Measurements from ENCODE around the gene CELSR2.

Gene CELSR2

DNA sequence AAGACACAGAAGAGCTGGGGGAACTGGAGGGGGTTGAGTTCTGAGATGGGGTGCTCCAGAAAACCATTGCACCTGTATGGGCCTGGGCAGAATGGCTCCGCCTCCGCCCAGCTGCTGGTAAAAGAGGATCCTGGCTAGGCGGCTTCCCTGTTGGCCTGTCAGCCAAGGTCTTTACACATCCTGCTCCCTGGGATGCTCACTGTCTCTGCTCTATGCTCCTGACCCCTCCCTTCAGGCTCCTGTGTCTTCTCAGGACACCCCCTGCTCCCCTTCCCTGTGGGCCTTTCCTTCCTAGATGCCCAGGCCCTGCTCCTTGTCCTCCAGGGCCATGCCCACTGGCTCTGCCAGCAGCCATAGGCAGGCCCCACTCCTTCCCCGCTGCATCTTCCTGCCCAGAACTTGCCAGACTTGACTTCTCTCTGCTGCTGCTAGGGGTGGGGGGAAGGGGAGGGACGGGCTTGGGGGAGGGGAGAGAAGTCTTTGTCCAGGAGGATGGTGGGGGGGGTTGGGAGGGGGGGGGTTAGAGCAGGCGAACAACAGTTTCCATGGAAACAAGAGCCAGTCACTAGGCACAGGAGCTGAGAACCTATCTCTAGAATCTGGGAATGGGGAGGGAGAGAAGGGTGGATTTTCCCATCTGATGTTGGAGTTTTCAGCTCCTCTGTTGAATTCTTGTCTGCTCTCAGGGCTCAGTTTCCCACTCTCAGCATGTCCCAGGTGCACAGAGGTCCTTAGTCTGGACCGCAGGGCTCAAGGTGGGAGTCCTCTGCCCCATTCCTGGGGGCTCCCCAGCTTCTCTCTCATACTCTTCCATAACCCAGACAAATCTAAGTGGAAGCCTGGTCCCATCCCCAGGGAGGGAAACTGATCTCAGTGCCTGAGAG, 10.6 kb downstream of the CELSR2 start:
- H3K4me3 ChIP-seq (ENCODE audit: low read depth, low read length) = no peak overlapping the region
- TF ChIP-seq, protein P1, sequence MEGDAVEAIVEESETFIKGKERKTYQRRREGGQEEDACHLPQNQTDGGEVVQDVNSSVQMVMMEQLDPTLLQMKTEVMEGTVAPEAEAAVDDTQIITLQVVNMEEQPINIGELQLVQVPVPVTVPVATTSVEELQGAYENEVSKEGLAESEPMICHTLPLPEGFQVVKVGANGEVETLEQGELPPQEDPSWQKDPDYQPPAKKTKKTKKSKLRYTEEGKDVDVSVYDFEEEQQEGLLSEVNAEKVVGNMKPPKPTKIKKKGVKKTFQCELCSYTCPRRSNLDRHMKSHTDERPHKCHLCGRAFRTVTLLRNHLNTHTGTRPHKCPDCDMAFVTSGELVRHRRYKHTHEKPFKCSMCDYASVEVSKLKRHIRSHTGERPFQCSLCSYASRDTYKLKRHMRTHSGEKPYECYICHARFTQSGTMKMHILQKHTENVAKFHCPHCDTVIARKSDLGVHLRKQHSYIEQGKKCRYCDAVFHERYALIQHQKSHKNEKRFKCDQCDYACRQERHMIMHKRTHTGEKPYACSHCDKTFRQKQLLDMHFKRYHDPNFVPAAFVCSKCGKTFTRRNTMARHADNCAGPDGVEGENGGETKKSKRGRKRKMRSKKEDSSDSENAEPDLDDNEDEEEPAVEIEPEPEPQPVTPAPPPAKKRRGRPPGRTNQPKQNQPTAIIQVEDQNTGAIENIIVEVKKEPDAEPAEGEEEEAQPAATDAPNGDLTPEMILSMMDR (IDR thresholded peaks at IDR 0.05; ENCODE audit: borderline replicate concordance, insufficient read depth, low read depth, low read length) = no peak

DNA sequence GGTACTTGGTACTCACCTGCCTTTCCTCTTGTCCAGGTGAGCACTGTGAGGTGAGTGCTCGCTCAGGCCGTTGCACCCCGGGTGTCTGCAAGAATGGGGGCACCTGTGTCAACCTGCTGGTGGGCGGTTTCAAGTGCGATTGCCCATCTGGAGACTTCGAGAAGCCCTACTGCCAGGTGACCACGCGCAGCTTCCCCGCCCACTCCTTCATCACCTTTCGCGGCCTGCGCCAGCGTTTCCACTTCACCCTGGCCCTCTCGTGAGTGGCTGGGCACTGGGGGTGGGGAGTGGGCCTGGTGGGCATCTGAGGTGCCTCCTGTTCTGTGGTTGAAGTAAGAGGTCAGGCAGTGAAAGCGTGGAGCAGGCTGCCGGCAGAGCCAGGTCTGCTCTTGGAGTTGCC, 11.7 kb downstream of the CELSR2 start:
- TF ChIP-seq, protein P1 (IDR thresholded peaks at IDR 0.05; ENCODE audit: borderline replicate concordance, insufficient read depth, low read depth, low read length) = no peak
- no peak overlapping the region for H3K4me3 ChIP-seq (ENCODE audit: low read depth, low read length)

DNA sequence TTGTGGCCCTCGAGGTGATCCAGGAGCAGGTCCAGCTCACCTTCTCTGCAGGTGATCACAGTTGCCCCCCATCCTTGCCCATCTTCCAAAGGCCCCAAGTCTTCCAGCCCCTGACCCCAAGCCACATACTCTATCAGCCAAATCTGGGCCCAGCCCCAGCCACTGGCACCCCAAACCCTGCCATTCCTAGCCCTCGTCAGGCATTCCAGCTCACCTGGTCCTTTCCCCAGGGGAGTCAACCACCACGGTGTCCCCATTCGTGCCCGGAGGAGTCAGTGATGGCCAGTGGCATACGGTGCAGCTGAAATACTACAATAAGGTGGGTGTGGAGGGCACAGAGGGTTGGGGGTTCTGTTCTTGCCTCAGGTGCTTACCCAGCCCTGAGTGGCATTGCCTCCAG, 12.2 kb downstream of the CELSR2 start:
- TF ChIP-seq, protein P1 (IDR thresholded peaks at IDR 0.05; ENCODE audit: borderline replicate concordance, insufficient read depth, low read depth, low read length) = no peak
- no peak overlapping the region for H3K4me3 ChIP-seq (ENCODE audit: low read depth, low read length)

DNA sequence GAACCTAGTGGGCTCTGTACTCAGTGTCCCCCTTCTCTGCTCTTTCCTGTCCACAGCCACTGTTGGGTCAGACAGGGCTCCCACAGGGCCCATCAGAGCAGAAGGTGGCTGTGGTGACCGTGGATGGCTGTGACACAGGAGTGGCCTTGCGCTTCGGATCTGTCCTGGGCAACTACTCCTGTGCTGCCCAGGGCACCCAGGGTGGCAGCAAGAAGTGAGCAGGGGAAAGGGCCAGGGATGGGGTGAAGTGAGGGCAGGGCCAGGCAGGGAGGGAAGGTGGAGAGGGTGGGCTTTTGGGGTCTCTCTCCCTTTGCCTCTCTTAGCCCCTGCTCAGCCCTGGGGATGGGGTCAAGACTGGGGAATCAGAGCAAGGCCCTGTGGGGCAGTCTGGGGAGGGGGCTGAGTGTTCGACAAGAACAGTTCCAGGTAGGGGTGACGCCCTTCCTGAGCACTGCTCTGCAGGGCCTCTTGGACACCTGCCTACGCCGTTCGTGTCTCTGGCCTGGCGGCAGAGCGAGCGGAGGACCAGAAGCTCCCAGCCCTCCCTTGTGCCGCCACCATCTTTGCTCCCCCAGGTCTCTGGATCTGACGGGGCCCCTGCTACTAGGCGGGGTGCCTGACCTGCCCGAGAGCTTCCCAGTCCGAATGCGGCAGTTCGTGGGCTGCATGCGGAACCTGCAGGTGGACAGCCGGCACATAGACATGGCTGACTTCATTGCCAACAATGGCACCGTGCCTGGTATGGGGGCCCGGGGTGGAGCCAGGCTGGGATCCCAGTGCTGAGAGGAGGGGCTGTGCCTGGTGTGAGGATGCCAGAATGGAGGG, 13.1 kb downstream of the CELSR2 start:
- TF ChIP-seq, protein P1 (IDR thresholded peaks at IDR 0.05; ENCODE audit: borderline replicate concordance, insufficient read depth, low read depth, low read length) = no peak
- no peak overlapping the region for H3K4me3 ChIP-seq (ENCODE audit: low read depth, low read length)

DNA sequence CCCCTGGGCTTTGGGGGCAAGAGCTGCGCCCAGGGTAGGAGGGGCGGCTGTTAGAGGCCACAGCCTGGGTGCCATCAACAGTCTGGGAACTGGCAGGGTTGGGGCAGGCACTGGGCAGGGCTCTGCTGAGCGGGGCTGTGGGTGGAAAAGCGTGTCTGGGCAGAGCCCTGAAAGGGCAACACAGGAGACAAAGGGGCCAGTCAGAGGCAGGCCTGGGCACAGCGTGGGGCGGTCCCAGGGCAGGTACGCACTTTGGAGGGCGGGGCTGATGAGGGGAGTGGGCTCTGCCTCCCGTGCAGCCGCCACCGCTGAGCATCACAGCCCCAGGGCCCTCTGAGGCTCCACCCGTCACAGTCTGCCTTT, 13.9 kb downstream of the CELSR2 start:
- no peak overlapping the region for H3K4me3 ChIP-seq (ENCODE audit: low read depth, low read length)
- TF ChIP-seq, protein P1 (IDR thresholded peaks at IDR 0.05; ENCODE audit: borderline replicate concordance, insufficient read depth, low read depth, low read length) = no peak

DNA sequence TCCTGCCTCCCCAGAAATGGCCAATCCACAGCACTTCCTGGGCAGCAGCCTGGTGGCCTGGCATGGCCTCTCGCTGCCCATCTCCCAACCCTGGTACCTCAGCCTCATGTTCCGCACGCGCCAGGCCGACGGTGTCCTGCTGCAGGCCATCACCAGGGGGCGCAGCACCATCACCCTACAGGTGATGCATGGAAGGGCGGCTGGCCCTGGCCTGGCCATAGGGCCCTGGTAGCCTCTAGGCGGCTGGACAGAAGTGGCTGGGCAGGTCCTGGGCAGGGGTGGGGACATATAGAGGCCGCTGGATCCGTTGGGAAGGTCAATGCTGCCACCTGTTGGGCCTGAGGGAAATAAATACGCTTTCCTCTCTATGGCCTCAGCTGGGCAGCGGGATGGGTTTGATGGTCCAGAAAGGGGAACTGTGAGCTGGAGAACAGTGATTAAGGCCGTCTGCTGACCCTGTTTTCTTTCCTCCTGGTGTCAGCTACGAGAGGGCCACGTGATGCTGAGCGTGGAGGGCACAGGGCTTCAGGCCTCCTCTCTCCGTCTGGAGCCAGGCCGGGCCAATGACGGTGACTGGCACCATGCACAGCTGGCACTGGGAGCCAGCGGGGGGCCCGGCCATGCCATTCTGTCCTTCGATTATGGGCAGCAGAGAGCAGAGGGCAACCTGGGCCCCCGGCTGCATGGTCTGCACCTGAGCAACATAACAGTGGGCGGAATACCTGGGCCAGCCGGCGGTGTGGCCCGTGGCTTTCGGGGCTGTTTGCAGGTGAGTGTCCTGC, 14.4 kb downstream of the CELSR2 start:
- no peak overlapping the region for H3K4me3 ChIP-seq (ENCODE audit: low read depth, low read length)

More for the DNA sequence above, 14.4 kb downstream of the CELSR2 start:
- TF ChIP-seq, protein P1 (IDR thresholded peaks at IDR 0.05; ENCODE audit: borderline replicate concordance, insufficient read depth, low read depth, low read length) = peak; percentile 98

Measured in GM12875 (cell line).